Hematopoietic multipotent progenitor cell treated with erythropoietin and hydrocortisone succinate and interleukin-3 and kit ligand, for 15 days (in vitro differentiated cells): Measurements from ENCODE around the gene RSPH10B.
A peak's percentile ranks its signal among the peaks of the same experiment; 100 is the strongest.
"Not testable (repeated sequence)": the region's sequence is repeated elsewhere in the genome, so short reads cannot be mapped to it uniquely, and the experiment has no call there.

Experiments
- DNase-seq: peaks from one replicate; pipeline ENCODE4 v3.0.0-alpha.2; 2015; ENCODE audit warnings: low spot score

The RSPH10B gene

GRCh38 chr7:5926263-5926870, 44.1 kb downstream of the RSPH10B start:
- DNase-seq = not testable (repeated sequence)

GRCh38 chr7:5924630-5925029, 45.9 kb downstream of the RSPH10B start:
- not testable (repeated sequence) for DNase-seq

- not testable (repeated sequence) for DNase-seq
Observed at GRCh38 chr7:5924180-5924579, 46.3 kb downstream of the RSPH10B start.

- DNase-seq = not testable (repeated sequence)
Observed at GRCh38 chr7:5916529-5916928, 54.0 kb downstream of the RSPH10B start.

GRCh38 chr7:5908835-5909234, 61.7 kb downstream of the RSPH10B start:
- not testable (repeated sequence) for DNase-seq

- not testable (repeated sequence) for DNase-seq
Observed at GRCh38 chr7:5904726-5905125, 65.8 kb downstream of the RSPH10B start.

- DNase-seq = not testable (repeated sequence)
Observed at GRCh38 chr7:5903002-5903401, 67.5 kb downstream of the RSPH10B start.

GRCh38 chr7:5898480-5899224, 71.8 kb downstream of the RSPH10B start, which contains the start of gene CCZ1:
Gene CCZ1 (plus strand): TSS chr7:5898733. CDS start chr7:5898800, 67 bp downstream.
- DNase-seq = peak; percentile 72

- peak; percentile 6 for DNase-seq
Observed at GRCh38 chr7:5897369-5897919, 73.0 kb downstream of the RSPH10B start.

GRCh38 chr7:5892498-5892897, 78.0 kb downstream of the RSPH10B start:
- DNase-seq = no peak

- DNase-seq = not testable (repeated sequence)
Observed at GRCh38 chr7:5890244-5890643, 80.2 kb downstream of the RSPH10B start.

- DNase-seq = not testable (repeated sequence)
Observed at GRCh38 chr7:5888021-5888420, 82.5 kb downstream of the RSPH10B start.

GRCh38 chr7:5884431-5884830, 86.1 kb downstream of the RSPH10B start:
- not testable (repeated sequence) for DNase-seq

GRCh38 chr7:5880106-5880505, 90.4 kb downstream of the RSPH10B start:
- not testable (repeated sequence) for DNase-seq

GRCh38 chr7:5879591-5879990, 90.9 kb downstream of the RSPH10B start:
- DNase-seq = not testable (repeated sequence)
